DND-41 (cell line): Measurements from ENCODE around the gene RTKN2.

Source experiments
- ATAC-seq: fragments of 200-7000 bp; cut with Tn5 transposase; 3 replicates; pipeline ENCODE4 v1.9.1; 2021; ENCODE audit warnings: low read depth; ENCODE audit not compliant: insufficient read depth
- DNase-seq: peaks from one replicate; pipeline ENCODE4 v3.0.0-alpha.2; 2020
- H2AFZ ChIP-seq: 2 replicates; pipeline ENCODE4 v1.6.0; 2012; ENCODE audit warnings: low read depth, low read length
- H3K27ac ChIP-seq: 2 replicates; pipeline ENCODE4 v1.5.1; 2012; ENCODE audit warnings: low read length, inconsistent platforms
- H3K27me3 ChIP-seq: fragments of 200-600 bp; sonication (generic); 2 replicates; pipeline ENCODE4 v1.6.0; 2012; ENCODE audit warnings: low read length, mild to moderate bottlenecking, inconsistent platforms; ENCODE audit not compliant: insufficient read depth, poor library complexity
- H3K36me3 ChIP-seq: 2 replicates; pipeline ENCODE4 v1.5.1; 2012; ENCODE audit warnings: low read length, inconsistent platforms; ENCODE audit not compliant: insufficient read depth
- H3K4me1 ChIP-seq: 2 replicates; pipeline ENCODE4 v1.5.1; 2012; ENCODE audit warnings: mild to moderate bottlenecking, low read length; ENCODE audit not compliant: insufficient read depth
- H3K4me2 ChIP-seq: 2 replicates; pipeline ENCODE4 v1.6.0; 2012; ENCODE audit warnings: mild to moderate bottlenecking, moderate library complexity, low read length, inconsistent platforms; ENCODE audit not compliant: insufficient read depth
- H3K4me3 ChIP-seq, 2 experiments: fragments of 200-600 bp in 1 of 2; shearing (Covaris generic) in 1 of 2; 2 replicates each; pipeline ENCODE4 v1.5.1; 2012 to 2016; ENCODE audit warnings: inconsistent platforms in 2 of 2, low read length in 2 of 2, mild to moderate bottlenecking in 2 of 2, low read depth in 1 of 2, moderate library complexity in 1 of 2
- H3K79me2 ChIP-seq: 2 replicates; pipeline ENCODE4 v1.6.0; 2012; ENCODE audit warnings: low read length, inconsistent platforms; ENCODE audit not compliant: insufficient read depth
- H3K9ac ChIP-seq: 2 replicates; pipeline ENCODE4 v1.6.0; 2012; ENCODE audit warnings: low read depth, mild to moderate bottlenecking, inconsistent platforms, low read length, moderate library complexity
- H3K9me3 ChIP-seq: 2 replicates; pipeline ENCODE4 v1.5.1; 2012; ENCODE audit warnings: low read length, moderate library complexity, mild to moderate bottlenecking, inconsistent platforms; ENCODE audit not compliant: insufficient read depth, severe bottlenecking
- H4K20me1 ChIP-seq: 2 replicates; pipeline ENCODE4 v1.6.0; 2012; ENCODE audit warnings: low read length; ENCODE audit not compliant: insufficient read depth
- EZH2 ChIP-seq: IDR thresholded peaks from 3 replicates; pipeline ENCODE4 v1.6.1; 2012; ENCODE audit warnings: borderline replicate concordance, low read depth, mild to moderate bottlenecking, moderate library complexity, low read length, inconsistent platforms; ENCODE audit not compliant: severe bottlenecking
- TF ChIP-seq, protein P1 (sequence below): IDR thresholded peaks from 2 replicates; pipeline ENCODE4 v1.5.1; 2012; ENCODE audit warnings: borderline replicate concordance, low read length, moderate library complexity, mild to moderate bottlenecking; ENCODE audit not compliant: poor library complexity, severe bottlenecking; ENCODE audit errors: extremely low read depth

The RTKN2 gene

DNA sequence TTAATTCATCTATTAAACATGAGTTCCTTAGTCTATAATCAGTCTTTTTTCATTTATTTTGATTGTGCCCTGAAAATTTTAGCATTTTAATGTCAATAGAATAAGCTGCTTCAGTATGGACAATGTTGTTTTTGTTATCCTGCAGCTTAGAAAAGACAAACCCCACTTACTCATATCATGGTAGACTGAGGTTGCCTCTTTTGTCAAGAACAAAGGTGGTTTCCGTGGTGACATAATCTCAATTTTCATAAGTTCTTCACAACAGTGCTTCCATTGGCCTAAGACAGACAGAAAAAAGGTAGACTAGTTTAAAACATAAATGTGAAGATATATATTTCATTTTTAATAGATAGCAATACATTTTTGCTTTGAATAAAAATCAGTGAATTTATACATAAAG, 69.1 kb downstream of the RTKN2 start:
- Histone ChIP-seq H3K9ac (no peak overlapping the region), H3K27ac (no peak overlapping the region), H3K4me3 (no peak overlapping the region), H3K4me1 (no peaks in the 10 kb centered on the region), H3K9me3 (no peaks in the 10 kb centered on the region), H3K4me2 (no peak overlapping the region), H4K20me1 (no peaks in the 10 kb centered on the region), H2AFZ (no peak overlapping the region), H3K27me3 (no peaks in the 10 kb centered on the region), H3K79me2 (no peaks in the 10 kb centered on the region), H3K36me3 (no peaks in the 10 kb centered on the region)
- ATAC-seq (no peak), DNase-seq (no peak)
- TF ChIP-seq, protein P1, sequence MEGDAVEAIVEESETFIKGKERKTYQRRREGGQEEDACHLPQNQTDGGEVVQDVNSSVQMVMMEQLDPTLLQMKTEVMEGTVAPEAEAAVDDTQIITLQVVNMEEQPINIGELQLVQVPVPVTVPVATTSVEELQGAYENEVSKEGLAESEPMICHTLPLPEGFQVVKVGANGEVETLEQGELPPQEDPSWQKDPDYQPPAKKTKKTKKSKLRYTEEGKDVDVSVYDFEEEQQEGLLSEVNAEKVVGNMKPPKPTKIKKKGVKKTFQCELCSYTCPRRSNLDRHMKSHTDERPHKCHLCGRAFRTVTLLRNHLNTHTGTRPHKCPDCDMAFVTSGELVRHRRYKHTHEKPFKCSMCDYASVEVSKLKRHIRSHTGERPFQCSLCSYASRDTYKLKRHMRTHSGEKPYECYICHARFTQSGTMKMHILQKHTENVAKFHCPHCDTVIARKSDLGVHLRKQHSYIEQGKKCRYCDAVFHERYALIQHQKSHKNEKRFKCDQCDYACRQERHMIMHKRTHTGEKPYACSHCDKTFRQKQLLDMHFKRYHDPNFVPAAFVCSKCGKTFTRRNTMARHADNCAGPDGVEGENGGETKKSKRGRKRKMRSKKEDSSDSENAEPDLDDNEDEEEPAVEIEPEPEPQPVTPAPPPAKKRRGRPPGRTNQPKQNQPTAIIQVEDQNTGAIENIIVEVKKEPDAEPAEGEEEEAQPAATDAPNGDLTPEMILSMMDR = no peak
- TF ChIP-seq EZH2 = no peak

DNA sequence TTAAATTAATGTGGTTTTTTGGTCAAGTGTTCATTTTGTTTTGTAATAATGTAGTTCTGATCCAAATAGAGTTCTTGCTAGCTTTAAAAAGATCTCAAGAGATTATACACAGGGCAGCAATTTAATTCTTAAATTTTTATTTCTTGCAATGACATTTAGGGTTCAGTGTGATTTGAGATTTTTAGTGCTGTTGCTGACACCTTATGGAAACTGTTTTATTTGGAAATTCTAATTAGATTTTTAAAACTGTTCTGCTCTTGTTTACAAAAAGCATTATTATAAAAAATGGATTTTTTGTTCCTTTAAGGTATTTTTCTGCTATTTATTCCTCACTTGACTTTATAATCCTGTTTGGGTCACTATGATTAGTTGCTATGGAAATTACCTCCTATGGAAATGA, 72.1 kb downstream of the RTKN2 start:
- no peak overlapping the region for H3K4me2 ChIP-seq
- no peak overlapping the region for H3K9ac ChIP-seq
- H3K4me1 ChIP-seq = no peaks in the 10 kb centered on the region
- DNase-seq = no peak
- ATAC-seq = no peak
- H4K20me1 ChIP-seq = no peaks in the 10 kb centered on the region
- no peak overlapping the region for H3K27ac ChIP-seq
- H3K9me3 ChIP-seq = no peaks in the 10 kb centered on the region
- no peak overlapping the region for H2AFZ ChIP-seq
- no peaks in the 10 kb centered on the region for H3K36me3 ChIP-seq
- no peak for TF ChIP-seq EZH2
- TF ChIP-seq, protein P1 = no peak
- H3K27me3 ChIP-seq = no peaks in the 10 kb centered on the region
- H3K79me2 ChIP-seq = no peaks in the 10 kb centered on the region
- no peak overlapping the region for H3K4me3 ChIP-seq

DNA sequence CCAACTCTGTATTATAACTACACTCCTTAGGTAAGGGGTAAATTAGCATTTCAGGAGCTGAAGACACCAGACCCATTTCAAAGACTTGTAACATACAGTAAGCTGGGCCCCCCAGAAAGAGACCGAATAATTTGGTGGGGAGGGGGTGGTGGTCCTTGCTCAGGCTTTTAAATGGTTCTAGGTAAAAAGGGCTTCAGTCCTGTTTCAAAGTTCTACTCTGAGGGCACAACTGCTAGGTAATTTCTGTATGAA, 73.0 kb downstream of the RTKN2 start:
- H3K4me3 ChIP-seq = no peak overlapping the region
- H3K4me2 ChIP-seq = no peak overlapping the region
- H3K79me2 ChIP-seq = no peaks in the 10 kb centered on the region
- H3K9ac ChIP-seq = no peak overlapping the region
- H3K36me3 ChIP-seq = no peaks in the 10 kb centered on the region
- no peaks in the 10 kb centered on the region for H4K20me1 ChIP-seq
- H3K27me3 ChIP-seq = no peaks in the 10 kb centered on the region
- no peak overlapping the region for H3K27ac ChIP-seq
- ATAC-seq = no peak
- TF ChIP-seq, protein P1 = no peak
- no peak for TF ChIP-seq EZH2
- H2AFZ ChIP-seq = no peak overlapping the region
- no peak for DNase-seq
- H3K9me3 ChIP-seq = no peaks in the 10 kb centered on the region
- no peaks in the 10 kb centered on the region for H3K4me1 ChIP-seq

DNA sequence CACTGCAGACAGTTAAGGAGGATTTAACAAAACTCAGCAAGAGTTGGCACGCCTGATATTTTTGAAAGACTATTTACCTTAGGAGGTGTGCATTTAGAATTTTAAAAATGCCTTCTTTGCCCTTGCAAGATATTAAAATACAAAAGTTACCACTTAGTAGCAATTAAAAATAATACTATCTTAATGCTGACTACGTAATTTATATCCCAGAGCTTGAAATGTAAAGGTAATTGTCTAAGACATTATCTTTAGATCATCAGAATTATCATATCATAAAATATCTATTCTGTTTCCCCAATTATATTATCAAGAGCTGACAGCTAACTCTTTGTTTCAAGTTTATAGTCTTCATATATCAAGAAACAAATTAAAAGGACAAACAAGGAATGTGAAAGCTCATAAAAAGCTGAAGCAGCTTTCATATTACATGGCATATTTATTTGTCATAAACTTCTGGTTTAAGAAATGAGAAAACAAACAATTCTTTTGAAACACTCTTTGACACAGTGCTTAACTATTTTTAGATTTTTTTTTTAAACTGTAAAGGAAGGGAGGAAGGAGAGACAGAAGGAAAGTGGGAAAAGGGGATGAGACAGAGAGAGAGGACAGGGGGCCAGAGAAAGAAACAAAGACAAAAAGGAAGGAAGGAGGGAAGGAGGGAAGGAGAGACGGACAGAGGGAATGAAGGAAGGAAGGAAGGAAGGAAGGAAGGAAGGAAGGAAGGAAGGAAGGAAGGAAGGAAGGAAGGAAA, 73.5 kb downstream of the RTKN2 start:
- Histone ChIP-seq H3K36me3 (no peaks in the 10 kb centered on the region), H3K79me2 (no peaks in the 10 kb centered on the region), H3K27me3 (no peaks in the 10 kb centered on the region), H3K9me3 (no peaks in the 10 kb centered on the region), H4K20me1 (no peaks in the 10 kb centered on the region), H2AFZ (no peak overlapping the region), H3K4me2 (no peak overlapping the region), H3K4me3 (no peak overlapping the region), H3K9ac (no peak overlapping the region), H3K27ac (no peak overlapping the region), H3K4me1 (no peaks in the 10 kb centered on the region)
- ATAC-seq = no peak
- no peak for DNase-seq
- TF ChIP-seq, protein P1 = no peak
- no peak for TF ChIP-seq EZH2
